Putamen (tissue), 1 donor: ENCODE data around the gene EPHA10.
"Not testable (repeated sequence)": the region's sequence is repeated elsewhere in the genome, so short reads cannot be mapped to it uniquely, and the experiment has no call there.

ENCODE experiments used
- DNase-seq: peaks from one replicate; pipeline ENCODE4 v3.0.0-alpha.2; 2016; ENCODE audit warnings: low spot score

EPHA10 gene

DNA sequence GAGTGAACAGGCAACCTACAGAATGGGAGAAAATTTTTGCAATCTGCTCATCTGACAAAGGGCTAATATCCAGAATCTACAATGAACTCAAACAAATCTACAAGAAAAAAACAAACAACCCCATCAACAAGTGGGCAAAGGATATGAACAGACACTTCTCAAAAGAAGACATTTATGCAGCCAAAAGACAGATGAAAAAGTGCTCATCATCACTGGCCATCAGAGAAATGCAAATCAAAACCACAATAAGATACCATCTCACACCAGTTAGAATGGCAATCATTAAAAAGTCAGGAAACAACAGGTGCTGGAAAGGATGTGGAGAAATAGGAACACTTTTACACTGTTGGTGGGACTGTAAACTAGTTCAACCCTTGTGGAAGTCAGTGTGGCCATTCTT is 6.5 kb upstream of the EPHA10 start:
- not testable (repeated sequence) for DNase-seq

DNA sequence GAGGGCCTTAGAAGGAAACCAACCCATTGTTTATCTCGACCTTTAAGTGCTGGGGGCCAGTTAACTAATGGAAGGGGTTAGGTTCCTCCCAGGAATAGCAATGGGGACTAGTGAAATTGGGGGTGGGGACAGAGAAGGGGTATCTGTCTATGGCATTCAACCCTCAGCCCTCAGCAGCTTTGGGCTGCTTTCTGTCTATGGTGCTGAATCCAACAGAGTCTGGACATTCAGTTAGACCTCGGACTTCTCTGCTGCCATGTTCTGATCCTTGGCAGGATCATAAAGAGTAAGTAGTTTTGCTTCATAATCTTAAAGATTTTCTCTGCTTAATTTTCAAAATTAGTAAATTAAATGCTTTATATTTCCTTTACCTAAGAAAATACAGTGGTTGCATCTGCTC is 2.6 kb upstream of the EPHA10 start:
- DNase-seq = no peak

DNA sequence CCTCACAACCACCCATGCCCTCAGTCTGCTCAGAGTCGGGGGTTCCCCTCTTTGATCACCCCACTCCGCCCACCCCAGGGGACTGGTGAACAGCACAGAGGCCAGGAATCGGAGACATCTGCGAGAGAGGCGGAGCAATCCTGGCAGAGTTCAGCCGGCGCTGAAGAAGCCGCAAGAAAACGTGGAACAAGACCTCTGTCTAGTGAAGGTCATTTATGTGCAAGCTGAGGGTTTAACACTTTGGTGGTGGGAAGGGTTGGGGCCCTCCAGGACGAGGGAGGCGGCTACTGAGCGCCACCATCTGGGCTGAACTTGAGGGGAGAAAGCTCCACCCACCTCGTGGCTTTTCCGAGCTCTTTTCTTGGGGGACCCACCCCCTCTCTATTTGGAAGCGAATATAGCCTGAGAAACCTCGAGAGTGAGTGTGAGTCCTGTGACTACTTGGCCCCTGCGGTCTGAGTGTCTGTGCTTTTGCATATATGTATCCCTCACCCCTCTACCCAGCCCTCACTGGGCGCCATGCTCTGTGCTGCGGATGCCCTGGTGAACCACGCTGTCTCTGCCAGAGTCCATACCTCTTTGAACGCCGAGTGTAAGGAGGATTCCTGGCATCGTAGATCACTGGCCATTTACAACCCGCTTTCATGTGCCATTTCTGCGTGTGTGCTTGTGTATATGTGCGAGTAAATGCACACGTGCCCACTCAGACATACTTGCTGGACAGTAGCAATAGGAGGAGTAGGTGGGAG is 1.2 kb upstream of the EPHA10 start:
- no peak for DNase-seq

DNA sequence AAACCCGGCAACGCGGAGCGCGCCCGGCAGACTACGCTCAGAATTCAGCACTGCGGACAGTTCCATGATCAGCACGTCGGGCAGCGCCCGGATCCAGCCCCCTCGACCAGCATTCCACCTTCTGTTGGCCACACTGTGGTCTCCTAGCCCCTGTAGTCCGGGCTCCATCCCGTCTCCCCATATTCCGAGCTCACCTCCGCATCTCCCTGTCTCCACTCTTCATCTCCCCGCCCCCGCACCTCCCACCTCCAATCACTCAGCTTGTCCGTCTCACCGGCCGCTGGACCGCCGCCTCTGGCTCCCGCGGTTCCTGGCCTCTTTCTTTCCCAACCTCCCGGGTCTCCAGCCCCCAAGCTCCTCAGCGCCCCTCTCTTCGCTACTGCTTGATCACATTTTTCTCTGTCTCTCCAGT is 500 bp downstream of the EPHA10 start:
- no peak for DNase-seq

DNA sequence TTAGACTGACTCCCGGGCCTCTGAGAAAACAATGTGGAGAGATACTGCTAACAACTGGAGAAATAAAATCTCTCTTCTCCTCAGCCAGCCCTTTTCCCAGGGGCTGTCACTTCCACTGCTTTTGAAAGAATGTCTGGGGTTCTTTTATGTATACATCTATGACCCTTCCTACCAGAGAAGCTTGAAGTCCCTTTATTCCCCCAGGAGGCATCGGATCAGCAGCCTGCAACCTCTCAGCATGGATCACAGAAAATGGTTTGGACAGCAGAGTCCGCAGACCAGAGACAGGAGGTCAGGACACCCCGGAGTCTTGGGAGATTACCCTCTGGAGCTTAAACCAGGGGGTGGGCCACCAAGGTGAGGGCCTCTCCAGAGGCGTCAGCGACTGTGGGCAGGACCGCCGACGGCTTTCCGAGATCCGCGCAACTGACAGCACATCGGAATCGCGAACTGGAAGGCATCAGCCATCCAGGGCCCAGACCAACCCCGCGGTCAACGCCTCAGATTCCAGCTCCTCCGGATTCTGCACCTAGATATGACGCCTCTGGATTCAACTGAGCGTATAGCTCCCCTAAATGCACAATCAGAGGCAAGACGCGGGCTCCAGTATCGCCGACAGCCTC is 1.0 kb downstream of the EPHA10 start:
- DNase-seq = no peak

DNA sequence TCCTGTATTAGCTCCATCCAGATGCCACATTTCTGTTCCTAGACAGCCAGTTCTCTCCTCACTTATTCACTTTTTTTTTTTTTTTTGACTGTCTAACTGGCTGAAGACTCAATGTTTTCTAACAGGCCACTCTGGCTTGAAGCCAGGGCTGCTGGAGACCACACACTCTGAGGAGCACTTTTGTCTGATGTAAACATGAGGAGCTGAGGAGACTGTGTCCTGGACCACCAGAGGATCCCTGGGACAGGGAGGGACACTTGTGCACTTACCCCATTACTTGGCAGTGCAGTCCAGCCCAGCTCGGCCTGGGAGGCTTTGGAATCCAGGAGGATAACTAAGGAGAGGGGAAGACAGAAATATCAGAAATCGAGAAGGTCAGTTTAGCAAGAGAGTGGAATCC is 2.4 kb downstream of the EPHA10 start:
- DNase-seq = no peak

DNA sequence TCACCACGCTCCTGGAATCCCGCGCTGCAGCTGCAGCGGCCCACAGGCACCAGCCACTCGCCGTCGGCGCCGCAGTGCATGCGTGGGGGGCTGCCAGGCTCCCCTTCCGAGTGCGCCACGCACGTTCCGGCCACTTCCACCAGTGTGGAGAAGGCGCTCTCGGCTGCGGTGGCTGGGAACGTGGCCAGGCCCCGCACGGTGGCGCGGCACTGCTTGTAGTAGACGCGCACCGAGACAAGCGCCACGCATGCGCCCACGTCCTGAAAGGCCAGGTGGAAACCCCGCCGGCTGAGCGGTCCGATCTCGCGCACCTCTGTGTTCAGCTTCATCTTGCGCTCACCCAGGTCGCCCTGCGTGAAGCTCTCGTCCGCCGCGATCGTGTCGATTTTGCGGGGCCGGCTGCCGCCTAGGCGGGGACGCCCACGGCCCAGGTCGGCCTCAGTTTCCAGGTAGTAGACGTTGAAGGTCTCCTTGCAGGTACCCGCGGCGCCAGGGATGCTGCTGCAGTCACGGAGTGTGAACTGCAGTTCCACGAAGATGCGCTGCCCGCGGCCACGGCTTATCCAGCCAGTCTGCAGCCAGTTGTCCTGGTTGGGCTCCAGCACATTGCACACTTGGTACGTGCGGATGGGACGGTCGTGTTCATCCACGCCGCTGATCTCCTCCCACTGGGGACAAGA is 3.4 kb downstream of the EPHA10 start:
- DNase-seq = no peak

DNA sequence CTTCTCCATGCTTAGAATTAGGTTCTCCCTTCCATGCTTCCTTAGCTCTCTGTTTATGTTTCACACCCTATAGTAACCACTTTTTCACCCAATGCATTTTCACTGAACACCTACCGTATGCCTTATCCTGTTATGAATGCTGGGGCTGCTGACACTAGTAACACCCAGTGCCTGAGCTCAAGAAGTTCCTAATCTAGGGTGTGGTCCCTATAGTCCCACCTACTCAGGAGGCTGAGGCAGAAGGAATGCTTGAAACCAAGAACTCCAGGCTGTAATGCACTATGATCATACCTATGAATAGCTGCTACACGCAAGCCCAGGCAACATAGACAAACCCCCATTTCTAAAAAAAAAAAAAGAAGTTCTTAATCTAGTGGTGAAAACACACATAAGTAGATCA is 5.5 kb downstream of the EPHA10 start:
- no peak for DNase-seq

DNA sequence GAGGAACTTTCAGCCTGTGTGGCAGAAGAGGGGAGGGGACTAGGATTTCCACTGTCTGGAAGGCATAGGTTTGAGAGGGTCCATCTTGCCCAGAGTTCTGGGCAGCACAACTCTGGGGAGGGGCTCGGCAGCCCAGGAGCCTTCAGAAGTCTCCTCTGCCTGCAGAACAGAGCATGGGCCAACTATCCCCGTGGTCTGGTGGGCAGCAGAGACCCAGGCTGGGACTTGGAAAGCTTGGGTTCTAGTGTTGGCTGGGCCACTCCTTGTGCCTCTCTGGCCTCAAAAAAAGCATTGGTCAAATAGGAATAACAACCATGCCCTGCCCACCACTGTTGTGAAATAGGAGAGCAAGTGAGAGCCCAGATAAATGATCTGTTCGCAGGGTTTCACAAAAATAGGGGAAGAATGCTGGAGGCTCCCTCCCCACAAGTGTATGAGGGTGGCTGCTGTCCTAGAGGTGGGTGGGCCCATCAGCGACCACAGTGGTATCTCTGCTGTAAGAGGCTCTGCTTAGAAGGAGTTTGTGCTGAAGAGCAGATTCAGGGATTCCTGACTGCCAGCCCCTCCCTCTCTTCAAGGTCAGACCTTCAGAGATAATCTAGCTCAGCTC is 8.9 kb downstream of the EPHA10 start:
- DNase-seq = no peak

DNA sequence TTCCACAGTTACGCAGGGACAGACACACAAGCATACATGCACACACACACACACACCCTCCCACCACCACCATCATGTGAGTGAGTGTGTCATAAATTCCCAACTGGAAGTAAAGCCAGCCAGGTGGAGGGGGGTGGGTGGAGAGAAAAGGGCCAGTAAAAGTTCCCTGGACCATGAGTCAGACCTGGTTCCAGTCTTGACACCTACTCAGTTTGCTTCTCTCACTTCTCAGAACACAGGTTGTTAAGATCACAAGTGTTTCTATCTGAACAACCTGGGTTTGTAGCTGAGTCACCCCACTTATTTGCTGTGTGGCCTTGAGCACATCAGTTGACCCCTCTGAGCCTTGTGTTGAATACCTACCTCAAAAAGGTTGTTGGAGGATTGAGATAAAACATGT is 9.6 kb downstream of the EPHA10 start:
- no peak for DNase-seq

DNA sequence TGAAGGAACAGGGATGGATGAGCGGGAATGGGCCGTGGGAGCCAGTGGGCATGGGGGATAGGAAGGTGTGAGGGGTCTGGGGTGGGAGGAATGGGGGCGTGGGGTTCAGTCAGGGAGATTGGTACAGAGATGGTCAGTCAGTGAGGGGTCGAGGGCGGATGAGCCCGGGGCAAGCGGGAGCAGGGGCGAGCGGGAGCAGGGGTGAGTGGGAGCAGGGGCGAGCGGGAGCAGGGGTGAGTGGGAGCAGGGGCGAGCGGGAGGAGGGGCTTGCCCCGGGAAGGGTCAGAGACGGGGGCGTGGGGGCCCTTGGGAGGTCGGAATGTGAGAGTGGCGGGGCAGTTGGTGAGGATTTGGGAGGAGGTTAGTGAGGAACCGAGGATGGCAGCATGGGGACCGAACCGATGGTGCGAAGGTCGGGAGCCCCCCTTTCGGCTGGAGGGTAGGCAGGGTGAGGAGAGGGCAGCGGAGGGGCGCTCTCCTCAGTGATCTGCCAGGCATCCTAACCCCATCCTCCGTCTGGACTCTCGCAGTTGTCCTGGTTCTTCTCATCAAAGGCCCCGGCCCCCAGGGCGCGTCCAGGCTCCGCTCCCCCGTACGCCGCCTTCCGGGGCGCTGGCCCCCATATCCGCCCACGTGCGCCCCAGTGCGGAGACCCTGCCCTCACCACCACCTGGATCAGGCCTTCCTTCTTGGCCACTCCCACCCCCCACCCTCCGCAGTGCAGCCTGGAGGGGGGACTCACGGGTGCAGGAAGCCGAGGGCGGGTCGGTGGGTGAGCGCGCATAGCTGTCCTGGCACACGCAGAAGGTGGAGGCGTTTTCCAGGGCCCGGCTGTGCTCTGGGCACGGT is 11.2 kb downstream of the EPHA10 start:
- no peak for DNase-seq

DNA sequence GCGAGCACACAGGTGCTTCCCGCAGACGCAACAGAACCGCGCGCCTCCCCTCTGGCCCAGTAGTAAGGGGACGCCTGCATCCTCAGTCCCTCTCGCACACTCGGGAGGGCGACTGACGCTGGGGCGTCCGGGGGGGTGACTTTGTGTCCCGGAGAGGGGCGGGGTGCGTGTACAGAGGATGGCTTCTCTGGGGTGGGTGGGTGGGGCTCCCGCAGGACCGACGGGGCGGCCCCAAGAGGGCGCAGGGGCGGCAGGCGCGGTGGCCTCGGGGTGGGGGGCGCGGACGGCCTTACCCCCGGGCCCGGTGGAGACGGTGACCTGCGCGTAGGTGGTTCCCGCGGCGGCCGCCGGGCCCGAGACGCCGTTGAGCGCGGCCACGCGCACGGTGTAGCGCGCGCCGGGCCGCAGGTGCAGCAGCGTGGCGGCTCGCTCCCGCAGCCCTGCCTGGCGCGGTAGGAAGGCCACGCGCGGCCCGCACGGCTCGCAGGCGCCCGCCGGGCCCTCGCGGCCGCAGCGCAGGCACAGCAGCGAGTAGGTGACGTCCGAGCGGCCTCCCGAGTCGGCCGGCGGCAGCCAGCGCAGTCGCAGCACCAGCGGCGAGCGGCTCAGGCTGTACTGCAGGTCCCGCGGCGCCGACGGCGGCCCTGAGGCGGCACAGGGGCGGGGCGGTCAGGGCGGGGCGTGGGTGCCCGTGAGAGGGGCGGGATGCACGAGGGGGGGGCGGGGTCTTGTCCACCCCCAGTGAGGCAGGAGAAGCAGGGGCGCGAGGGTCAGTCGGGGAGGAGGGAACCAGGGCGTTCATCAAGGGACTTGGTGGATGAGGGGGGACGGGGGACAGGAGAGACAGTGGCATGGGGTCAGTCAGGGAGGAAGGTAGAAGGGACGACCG is 12.1 kb downstream of the EPHA10 start:
- DNase-seq = no peak

DNA sequence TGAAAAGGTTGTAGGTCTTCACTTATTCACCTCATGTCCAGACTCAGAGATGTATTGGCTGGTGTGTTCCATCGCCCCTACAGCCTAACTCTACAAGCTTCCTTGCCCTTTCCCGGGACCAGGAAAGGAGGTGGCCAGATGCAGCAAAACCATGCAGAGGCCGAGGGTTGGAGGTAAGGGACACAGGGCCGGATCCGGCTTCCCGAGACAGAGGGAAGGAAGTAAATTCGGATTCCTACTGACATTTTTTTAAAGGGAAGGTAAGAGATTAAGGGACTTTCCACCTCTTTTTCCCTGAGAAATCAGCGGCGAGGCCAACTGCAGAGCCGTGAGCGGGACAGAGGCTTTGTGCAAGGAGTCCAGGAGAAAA is 12.7 kb downstream of the EPHA10 start:
- DNase-seq = no peak

DNA sequence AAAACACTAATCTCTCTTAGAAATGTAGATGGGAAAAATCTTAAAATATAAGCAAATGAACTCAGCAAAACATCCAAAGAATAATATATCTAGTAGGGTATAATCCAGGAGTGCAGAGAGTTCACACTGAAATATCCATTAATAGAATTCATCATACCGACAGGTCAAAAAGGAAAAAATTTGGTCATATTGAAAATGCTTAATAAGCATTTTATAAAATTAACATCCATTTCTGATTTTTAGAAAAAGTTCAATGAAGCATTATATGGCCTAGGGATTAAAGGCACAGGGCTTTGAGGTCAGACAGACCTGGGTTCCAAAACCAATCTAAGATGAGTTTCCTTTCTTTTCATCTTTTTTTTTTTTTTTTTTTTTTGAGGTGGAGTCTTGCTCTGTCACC is 16.4 kb downstream of the EPHA10 start:
- DNase-seq = no peak

DNA sequence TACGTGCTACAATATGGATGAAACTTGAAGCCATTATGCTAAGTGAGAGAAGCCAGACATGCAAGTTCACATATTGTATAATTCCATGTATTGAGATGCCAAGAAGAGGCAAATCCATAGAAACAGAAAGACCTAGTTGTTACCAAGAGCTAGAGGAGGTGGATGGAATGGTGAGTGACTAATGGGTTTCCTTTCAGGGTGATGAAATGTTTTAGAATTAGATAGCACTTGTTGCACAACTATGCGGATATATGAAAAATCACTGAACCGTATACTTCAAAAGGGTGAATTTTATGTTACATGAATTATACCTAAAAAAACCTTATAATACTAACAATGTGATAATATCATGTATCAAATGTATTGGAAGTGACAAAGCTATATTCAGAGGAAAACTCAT is 18.1 kb downstream of the EPHA10 start:
- DNase-seq = no peak

DNA sequence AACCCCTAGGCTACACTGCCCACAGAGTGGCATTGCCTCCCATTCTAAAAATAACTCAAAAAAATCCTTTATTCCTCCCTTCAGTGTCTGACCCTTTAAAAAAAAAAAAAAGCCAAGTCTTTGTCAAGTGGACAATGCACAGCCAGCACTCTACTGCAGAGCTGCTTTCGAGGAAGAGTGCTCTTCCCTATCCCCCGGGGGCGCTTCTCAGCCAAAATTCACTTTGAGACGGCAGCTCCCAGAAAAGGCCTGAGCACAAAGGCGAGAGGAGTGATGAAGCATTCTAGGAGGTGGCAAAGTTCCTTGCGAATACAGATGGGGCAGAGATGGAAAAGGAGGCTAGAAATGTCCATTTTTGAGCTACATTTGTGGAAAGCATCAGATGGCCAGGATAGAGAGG is 23.3 kb downstream of the EPHA10 start:
- no peak for DNase-seq

DNA sequence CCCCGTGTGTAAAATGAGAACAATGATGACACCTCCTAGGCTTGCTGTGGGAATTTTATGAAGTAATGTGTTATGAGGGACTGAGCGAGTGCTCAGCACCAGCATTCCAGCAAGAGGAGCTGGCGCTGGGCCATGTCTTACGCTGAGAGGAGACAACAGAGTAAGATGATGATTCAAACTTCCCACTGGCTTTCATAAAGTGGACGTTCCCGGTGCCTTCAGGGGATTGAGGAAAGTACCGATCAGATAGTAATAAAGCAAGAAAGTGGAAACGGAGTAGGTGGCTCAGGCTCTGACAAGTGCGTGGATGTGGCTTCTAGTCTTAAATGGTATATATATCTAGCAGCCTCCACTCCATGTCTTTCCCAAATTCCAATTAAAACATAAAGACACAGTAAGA is 23.8 kb downstream of the EPHA10 start:
- peak; percentile 16 for DNase-seq

DNA sequence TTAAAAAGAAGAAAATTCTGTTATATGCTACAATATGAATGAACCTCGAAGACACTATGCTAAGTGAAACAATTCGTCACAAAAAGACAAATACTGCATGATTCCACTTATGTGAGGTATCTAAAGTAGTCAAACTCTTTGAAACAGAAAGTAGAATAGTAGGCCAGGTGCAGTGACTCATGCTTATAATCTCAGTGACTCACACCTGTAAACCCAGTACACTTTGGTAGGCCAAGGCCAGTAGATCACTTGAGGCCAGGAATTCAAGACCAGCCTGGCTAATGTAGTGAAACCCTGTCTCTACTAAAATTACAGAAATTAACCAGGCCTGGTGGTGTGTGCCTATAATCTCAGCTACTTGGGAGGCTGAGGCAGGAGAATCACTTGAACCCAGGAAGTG is 25.7 kb downstream of the EPHA10 start:
- no peak for DNase-seq

DNA sequence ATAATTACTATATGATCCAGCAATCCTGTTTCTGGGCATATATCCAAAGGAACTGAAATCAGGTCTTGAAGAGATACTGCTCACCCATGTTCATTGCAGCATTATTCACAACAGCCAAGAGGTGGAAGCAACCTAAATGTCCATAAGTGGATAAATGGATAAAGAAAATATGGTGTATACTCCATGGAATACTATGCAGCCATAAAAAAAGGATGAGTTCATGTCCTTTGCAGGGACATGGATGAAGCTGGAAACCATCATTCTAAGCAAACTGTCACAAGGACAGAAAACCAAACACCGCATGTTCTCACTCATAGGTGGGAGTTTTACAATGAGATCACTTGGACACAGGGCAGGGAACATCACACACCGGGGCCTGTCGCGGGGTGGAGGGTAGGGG is 26.3 kb downstream of the EPHA10 start:
- not testable (repeated sequence) for DNase-seq

DNA sequence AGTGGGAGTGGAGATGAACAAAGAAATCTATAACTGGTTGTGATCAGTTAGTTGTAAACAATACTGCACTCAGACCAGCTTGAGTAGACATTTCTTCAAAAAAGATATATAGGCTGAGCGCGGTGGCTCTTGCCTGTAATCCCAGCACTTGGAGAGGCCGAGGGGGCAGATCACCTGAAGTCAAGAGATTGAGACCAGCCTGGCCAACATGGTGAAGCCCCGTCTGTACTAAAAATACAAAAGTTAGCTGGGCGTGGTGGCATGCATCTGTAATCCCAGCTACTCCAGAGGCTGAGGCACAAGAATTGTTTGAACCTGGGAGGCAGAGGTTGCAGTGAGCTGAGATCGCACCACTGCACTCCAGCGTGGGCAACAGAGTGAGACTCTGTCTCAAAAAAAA is 26.9 kb downstream of the EPHA10 start:
- not testable (repeated sequence) for DNase-seq
